RWPE1 (cell line): Measurements from ENCODE around the gene OGN.

ENCODE experiments used
- CTCF ChIA-PET: fragments of 350-600 bp; sonication (Branson Sonifier 250); formaldehyde crosslinking; extraction: SDS; loops from one replicate; lab custom pipeline; 2021; lab: Yijun Ruan, JAX
- POLR2A ChIA-PET: fragments of 400-600 bp; formaldehyde crosslinking; extraction: SDS; loops from one replicate; lab custom pipeline; 2020; ENCODE audit warnings: antibody characterized with exemption; ENCODE audit not compliant: low non-redundant PET; lab: Yijun Ruan, JAX
- DNase-seq: peaks from one replicate; pipeline ENCODE4 v3.0.0; 2012; ENCODE audit warnings: low spot score
- H3K27ac ChIP-seq: fragments of 450-650 bp; 2 replicates; pipeline ENCODE4 v1.5.1; 2017
- CTCF ChIP-seq: fragments of 450-650 bp; conservative IDR thresholded peaks from 2 replicates; pipeline ENCODE4 v1.5.1; 2017; ENCODE audit warnings: low read depth, mild to moderate bottlenecking

The OGN gene

GRCh38 chr9:92435263-92435662 lies 30.9 kb upstream of the OGN start:
- DNase-seq, result no peak
- ChIA-PET POLR2A (no interaction called here), CTCF (no interaction called here)

GRCh38 chr9:92432972-92433548 lies 28.7 kb upstream of the OGN start:
- ChIA-PET CTCF (no interaction called here), POLR2A (no interaction called here)
- no peak overlapping the region for H3K27ac ChIP-seq
- DNase-seq, result no peak
- no peak for TF ChIP-seq CTCF

More at GRCh38 chr9:92435263-92435662, 30.9 kb upstream of the OGN start:
- TF ChIP-seq CTCF, result no peak
- H3K27ac ChIP-seq, result no peak overlapping the region

- H3K27ac ChIP-seq, result no peak overlapping the region
- ChIA-PET POLR2A (no interaction called here), CTCF (interaction anchor here (0.6 to 0.7 kb wide), 2 partner anchors 8 to 158 kb away, joined by 3 to 8 read pairs; no protein-coding TSS in a partner anchor)
- no peak for DNase-seq
- TF ChIP-seq CTCF, result no peak
These were observed 28.0 kb upstream of the OGN start for GRCh38 chr9:92432350-92432749.

- POLR2A ChIA-PET, result no interaction called here
- no peak for DNase-seq
- no peak overlapping the region for H3K27ac ChIP-seq
- CTCF ChIA-PET, result interaction anchor here (1.1 kb wide), 1 partner anchor 9 kb away, joined by 4 read pairs; no protein-coding TSS in a partner anchor
- no peak for TF ChIP-seq CTCF
These were observed 25.5 kb upstream of the OGN start for GRCh38 chr9:92429836-92430235.

- TF ChIP-seq CTCF, result no peak
- POLR2A ChIA-PET, result no interaction called here
- no peak overlapping the region for H3K27ac ChIP-seq
These were observed 22.2 kb upstream of the OGN start for GRCh38 chr9:92426501-92427145.

GRCh38 chr9:92425474-92425873 lies 21.1 kb upstream of the OGN start:
- no peak for DNase-seq
- ChIA-PET CTCF (no interaction called here), POLR2A (no interaction called here)
- TF ChIP-seq CTCF, result no peak
- H3K27ac ChIP-seq, result no peak overlapping the region

More at GRCh38 chr9:92426501-92427145, 22.2 kb upstream of the OGN start:
- CTCF ChIA-PET, result interaction anchor here (0.6 kb wide), 2 partner anchors 75 to 296 kb away, joined by 3 read pairs; no protein-coding TSS in a partner anchor
- no peak for DNase-seq
